Peyer's patch (tissue), 4 donors: ENCODE measurements around the gene BICC1. TPM values are rescaled to one million over a fixed set of nuclear protein-coding genes. Genes with fewer than 3 reads are reported as not detected.

Source experiments
- DNase-seq, 3 donors: peaks; one replicate each; pipeline ENCODE4 v3.0.0-alpha.2; 2017 to 2019
- H3K27ac ChIP-seq, 4 donors: fragments of 200-600 bp; sonication (generic); one replicate each; pipeline ENCODE4 v1.5.1; 2016 to 2019
- H3K27me3 ChIP-seq, 2 donors: fragments of 200-600 bp; sonication (generic); one replicate each; pipeline ENCODE4 v1.5.1; 2019
- H3K36me3 ChIP-seq, 3 donors: fragments of 200-600 bp; sonication (generic); one replicate each; pipeline ENCODE4 v1.5.1; 2016 to 2019
- H3K4me1 ChIP-seq, 4 donors: fragments of 200-600 bp; sonication (generic); one replicate each; pipeline ENCODE4 v1.5.1; 2016 to 2019
- H3K4me3 ChIP-seq, 4 donors: fragments of 200-600 bp; sonication (generic); 1 replicate in 3 of 4; 2 replicates in 1 of 4; pipeline ENCODE4 v1.5.1; 2016 to 2019; ENCODE audit warnings: mild to moderate bottlenecking in 1 of 4
- H3K9me3 ChIP-seq, 4 donors: fragments of 200-600 bp; sonication (generic); one replicate each; pipeline ENCODE4 v1.5.1; 2016 to 2019; ENCODE audit warnings: mild to moderate bottlenecking in 1 of 4
- POLR2A ChIP-seq, 2 donors: fragments of 450-650 bp; IDR thresholded peaks; one replicate each; pipeline ENCODE4 v1.5.1; 2017; ENCODE audit warnings: antibody characterized with exemption in 2 of 2, mild to moderate bottlenecking in 2 of 2, moderate library complexity in 2 of 2
- total RNA-seq, 4 donors: library from RNA; depleted of rRNA; stranded (reverse); fragments of >200 nt; gene quantifications; one replicate each; pipeline ENCODE4 v1.1.0, GENCODE V29; 2016
- TF ChIP-seq, protein P1 (sequence below), 6 experiments: fragments of 450-650 bp in 4 of 6; fragments of 200-600 bp in 2 of 6; sonication (generic) in 1 of 6; IDR thresholded peaks; one replicate each; pipeline ENCODE4 v1.5.1; 2017 to 2019; ENCODE audit warnings: antibody characterized with exemption in 6 of 6, mild to moderate bottlenecking in 3 of 6, moderate library complexity in 1 of 6

Gene BICC1
- total RNA-seq, 4 donors from 2014 or later = 1.1 to 19.0 (median 2.6) TPM

DNA sequence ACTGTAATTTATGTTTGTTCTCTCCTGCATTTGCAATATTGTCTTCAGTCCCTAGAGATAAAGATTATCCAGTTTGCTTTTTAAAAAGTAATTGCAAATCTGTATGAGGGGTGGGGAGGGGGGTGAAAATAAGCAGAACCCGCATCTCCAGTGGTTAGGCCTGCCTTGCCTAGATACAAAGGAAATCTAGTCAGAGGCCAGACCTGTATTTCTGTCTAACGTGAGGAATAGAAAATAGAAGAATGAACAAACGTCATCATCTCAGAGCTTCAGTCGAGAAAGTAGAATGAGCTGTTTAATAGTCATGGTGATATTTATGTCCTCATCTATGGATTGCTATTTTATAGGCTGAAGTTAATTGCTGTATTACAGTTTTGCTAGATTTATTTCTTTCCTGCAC lies 284.2 kb downstream of the BICC1 start:
- no peaks in the 10 kb centered on the region for H3K9me3 ChIP-seq
- no peak overlapping the region for H3K4me3 ChIP-seq
- H3K27me3 ChIP-seq = no peaks in the 10 kb centered on the region
- H3K27ac ChIP-seq = no peak overlapping the region
- H3K4me1 ChIP-seq = no peaks in the 10 kb centered on the region
- H3K36me3 ChIP-seq = no peaks in the 10 kb centered on the region
- TF ChIP-seq, protein P1, sequence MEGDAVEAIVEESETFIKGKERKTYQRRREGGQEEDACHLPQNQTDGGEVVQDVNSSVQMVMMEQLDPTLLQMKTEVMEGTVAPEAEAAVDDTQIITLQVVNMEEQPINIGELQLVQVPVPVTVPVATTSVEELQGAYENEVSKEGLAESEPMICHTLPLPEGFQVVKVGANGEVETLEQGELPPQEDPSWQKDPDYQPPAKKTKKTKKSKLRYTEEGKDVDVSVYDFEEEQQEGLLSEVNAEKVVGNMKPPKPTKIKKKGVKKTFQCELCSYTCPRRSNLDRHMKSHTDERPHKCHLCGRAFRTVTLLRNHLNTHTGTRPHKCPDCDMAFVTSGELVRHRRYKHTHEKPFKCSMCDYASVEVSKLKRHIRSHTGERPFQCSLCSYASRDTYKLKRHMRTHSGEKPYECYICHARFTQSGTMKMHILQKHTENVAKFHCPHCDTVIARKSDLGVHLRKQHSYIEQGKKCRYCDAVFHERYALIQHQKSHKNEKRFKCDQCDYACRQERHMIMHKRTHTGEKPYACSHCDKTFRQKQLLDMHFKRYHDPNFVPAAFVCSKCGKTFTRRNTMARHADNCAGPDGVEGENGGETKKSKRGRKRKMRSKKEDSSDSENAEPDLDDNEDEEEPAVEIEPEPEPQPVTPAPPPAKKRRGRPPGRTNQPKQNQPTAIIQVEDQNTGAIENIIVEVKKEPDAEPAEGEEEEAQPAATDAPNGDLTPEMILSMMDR (IDR thresholded peaks at IDR 0.05) = no peak
- no peak for TF ChIP-seq POLR2A (IDR thresholded peaks at IDR 0.05)
- no peak for DNase-seq

GRCh38 chr10:58797356-58797755 lies 284.7 kb downstream of the BICC1 start:
- Histone ChIP-seq H3K36me3 (no peaks in the 10 kb centered on the region), H3K27ac (no peak overlapping the region), H3K4me1 (no peaks in the 10 kb centered on the region), H3K27me3 (no peaks in the 10 kb centered on the region), H3K4me3 (no peak overlapping the region), H3K9me3 (no peaks in the 10 kb centered on the region)
- no peak for TF ChIP-seq POLR2A (IDR thresholded peaks at IDR 0.05)
- TF ChIP-seq, protein P1 (IDR thresholded peaks at IDR 0.05) = no peak
- DNase-seq = no peak

- TF ChIP-seq, protein P1 (IDR thresholded peaks at IDR 0.05) = no peak
- no peak for TF ChIP-seq POLR2A (IDR thresholded peaks at IDR 0.05)
- H3K9me3 ChIP-seq = no peaks in the 10 kb centered on the region
These were observed 289.4 kb downstream of the BICC1 start for GRCh38 chr10:58802047-58802446.

DNA sequence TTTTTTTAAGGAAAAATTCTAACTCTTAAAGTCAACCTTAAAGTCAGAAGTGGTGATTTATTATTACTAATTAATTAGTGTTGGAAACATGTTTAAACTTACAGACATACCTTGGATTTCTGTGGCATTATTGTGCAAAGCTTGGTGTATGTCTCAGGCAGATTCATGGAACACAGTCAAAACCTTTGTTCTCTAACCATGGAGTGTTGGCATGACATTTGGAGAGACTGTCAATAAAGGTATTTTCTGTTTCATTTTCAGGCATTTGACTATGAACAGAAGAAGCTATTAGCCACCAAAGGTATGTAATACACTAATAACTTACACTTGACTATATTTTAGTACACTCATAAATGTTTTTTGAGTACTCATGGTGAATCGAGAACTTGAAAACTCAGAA lies 293.7 kb downstream of the BICC1 start:
- H3K36me3 ChIP-seq = no peaks in the 10 kb centered on the region
- H3K4me3 ChIP-seq = no peak overlapping the region
- no peaks in the 10 kb centered on the region for H3K9me3 ChIP-seq
- H3K27ac ChIP-seq = no peak overlapping the region
- no peak for DNase-seq
- no peaks in the 10 kb centered on the region for H3K4me1 ChIP-seq
- TF ChIP-seq, protein P1 (IDR thresholded peaks at IDR 0.05) = no peak
- no peak for TF ChIP-seq POLR2A (IDR thresholded peaks at IDR 0.05)
- no peaks in the 10 kb centered on the region for H3K27me3 ChIP-seq

More at GRCh38 chr10:58802047-58802446, 289.4 kb downstream of the BICC1 start:
- no peak for DNase-seq
- Histone ChIP-seq H3K4me1 (no peaks in the 10 kb centered on the region), H3K27me3 (no peaks in the 10 kb centered on the region), H3K4me3 (no peak overlapping the region), H3K27ac (no peak overlapping the region), H3K36me3 (no peaks in the 10 kb centered on the region)

DNA sequence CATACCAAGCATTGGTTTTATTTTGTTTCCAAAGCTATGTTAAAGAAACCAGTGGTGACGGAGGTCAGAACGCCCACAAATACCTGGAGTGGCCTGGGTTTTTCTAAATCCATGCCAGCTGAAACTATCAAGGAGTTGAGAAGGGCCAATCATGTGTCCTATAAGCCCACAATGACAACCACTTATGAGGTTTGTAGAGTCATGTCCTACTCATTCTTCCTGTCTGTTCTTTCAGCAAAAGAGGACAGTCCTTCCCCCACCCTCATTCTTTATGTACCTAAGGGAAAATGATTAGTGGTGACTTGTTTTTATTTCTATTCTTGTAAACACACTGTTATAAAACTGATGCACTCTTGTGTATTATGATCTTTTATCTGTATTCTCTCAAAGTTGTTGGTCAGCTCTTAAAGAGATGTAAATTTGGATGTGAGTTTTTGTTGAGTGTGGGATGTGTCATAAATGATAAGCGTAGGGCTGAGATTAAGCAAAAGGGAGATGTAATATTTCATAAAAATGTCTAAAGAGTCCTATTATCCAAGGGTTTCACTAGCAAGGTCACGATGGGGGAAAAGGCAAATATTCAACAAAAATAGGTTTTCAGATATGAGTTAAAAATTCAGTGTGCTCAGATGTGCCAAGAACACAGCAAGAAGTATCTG lies 294.4 kb downstream of the BICC1 start:
- H3K36me3 ChIP-seq = no peaks in the 10 kb centered on the region
- TF ChIP-seq, protein P1 (IDR thresholded peaks at IDR 0.05) = no peak
- TF ChIP-seq POLR2A (IDR thresholded peaks at IDR 0.05) = no peak
- no peaks in the 10 kb centered on the region for H3K9me3 ChIP-seq
- no peaks in the 10 kb centered on the region for H3K27me3 ChIP-seq
- H3K4me1 ChIP-seq = no peaks in the 10 kb centered on the region
- DNase-seq = no peak
- H3K27ac ChIP-seq = no peak overlapping the region
- H3K4me3 ChIP-seq = no peak overlapping the region
